ENCODE results near the gene ST8SIA2.

ST8SIA2 gene

GRCh38 chr15:92405942-92406341 lies 12.3 kb downstream of the ST8SIA2 start:
- DNase-seq (ENCODE audit: low read depth in 2 of 2) = no peak
- TF ChIP-seq CTCF (IDR thresholded peaks at IDR 0.05; ENCODE audit: low read depth, low read length) = no peak
- no peak overlapping the region for H3K4me3 ChIP-seq (replicated peaks in 1 of 2; ENCODE audit: low read depth in 2 of 2, low read length in 2 of 2)

- no peak for DNase-seq (ENCODE audit: low read depth in 2 of 2)
Measured at GRCh38 chr15:92407321-92407720, 13.6 kb downstream of the ST8SIA2 start.

GRCh38 chr15:92407916-92408315 lies 14.2 kb downstream of the ST8SIA2 start:
- DNase-seq (ENCODE audit: low read depth in 2 of 2) = no peak
- H3K4me3 ChIP-seq (replicated peaks in 1 of 2; ENCODE audit: low read depth in 2 of 2, low read length in 2 of 2) = no peak overlapping the region
- TF ChIP-seq CTCF (IDR thresholded peaks at IDR 0.05; ENCODE audit: low read depth, low read length) = no peak

More at GRCh38 chr15:92407321-92407720, 13.6 kb downstream of the ST8SIA2 start:
- no peak overlapping the region for H3K4me3 ChIP-seq (replicated peaks in 1 of 2; ENCODE audit: low read depth in 2 of 2, low read length in 2 of 2)
- no peak for TF ChIP-seq CTCF (IDR thresholded peaks at IDR 0.05; ENCODE audit: low read depth, low read length)

GRCh38 chr15:92409006-92409405 lies 15.3 kb downstream of the ST8SIA2 start:
- no peak for TF ChIP-seq CTCF (IDR thresholded peaks at IDR 0.05; ENCODE audit: low read depth, low read length)
- no peak for DNase-seq (ENCODE audit: low read depth in 2 of 2)
- H3K4me3 ChIP-seq (replicated peaks in 1 of 2; ENCODE audit: low read depth in 2 of 2, low read length in 2 of 2) = no peak overlapping the region

GRCh38 chr15:92409521-92409920 lies 15.8 kb downstream of the ST8SIA2 start:
- TF ChIP-seq CTCF (IDR thresholded peaks at IDR 0.05; ENCODE audit: low read depth, low read length) = no peak
- DNase-seq (ENCODE audit: low read depth in 2 of 2) = no peak
- H3K4me3 ChIP-seq (replicated peaks in 1 of 2; ENCODE audit: low read depth in 2 of 2, low read length in 2 of 2) = no peak overlapping the region

GRCh38 chr15:92410537-92410936 lies 16.9 kb downstream of the ST8SIA2 start:
- no peak for DNase-seq (ENCODE audit: low read depth in 2 of 2)
- TF ChIP-seq CTCF (IDR thresholded peaks at IDR 0.05; ENCODE audit: low read depth, low read length) = no peak
- no peak overlapping the region for H3K4me3 ChIP-seq (replicated peaks in 1 of 2; ENCODE audit: low read depth in 2 of 2, low read length in 2 of 2)

GRCh38 chr15:92411256-92411655 lies 17.6 kb downstream of the ST8SIA2 start:
- no peak for DNase-seq (ENCODE audit: low read depth in 2 of 2)
- TF ChIP-seq CTCF (IDR thresholded peaks at IDR 0.05; ENCODE audit: low read depth, low read length) = no peak
- no peak overlapping the region for H3K4me3 ChIP-seq (replicated peaks in 1 of 2; ENCODE audit: low read depth in 2 of 2, low read length in 2 of 2)
